Fibroblast of lung (primary cell): ENCODE data around the gene PFKP. TPM values are rescaled to one million over a fixed set of nuclear protein-coding genes. Genes with fewer than 3 reads are reported as not detected.

Experiments used
- DNase-seq, 2 donors: peaks; one replicate each; pipeline versions ENCODE4 v3.0.0 to v3.0.0-alpha.2; 2010; ENCODE audit warnings: low read depth in 2 of 2
- H2AFZ ChIP-seq: 2 replicates; pipeline ENCODE4 v1.5.1; 2012; ENCODE audit warnings: low read length, control low read depth, inconsistent platforms
- H3K27ac ChIP-seq: 2 replicates; pipeline ENCODE4 v1.5.1; 2011; ENCODE audit warnings: low read length, control low read depth; ENCODE audit not compliant: insufficient read depth
- H3K27me3 ChIP-seq: 2 replicates; pipeline ENCODE4 v1.5.1; 2011; ENCODE audit warnings: mild to moderate bottlenecking, low read length; ENCODE audit not compliant: control insufficient read depth, insufficient read depth
- H3K36me3 ChIP-seq: 2 replicates; pipeline ENCODE4 v1.5.1; 2011; ENCODE audit warnings: low read length; ENCODE audit not compliant: control insufficient read depth, insufficient read depth
- H3K4me1 ChIP-seq: 2 replicates; pipeline ENCODE4 v1.5.1; 2011; ENCODE audit warnings: low read length; ENCODE audit not compliant: control insufficient read depth, insufficient read depth; ENCODE audit errors: extremely low read depth
- H3K4me2 ChIP-seq: 2 replicates; pipeline ENCODE4 v1.5.1; 2011; ENCODE audit warnings: low read length, control low read depth; ENCODE audit not compliant: insufficient read depth; ENCODE audit errors: extremely low read depth
- H3K4me3 ChIP-seq, 4 experiments: fragments of 200-600 bp in 1 of 4; sonication (generic) in 1 of 4; replicated peaks in 1 of 4; 2 replicates each; pipeline ENCODE4 v1.5.1; 2011 to 2016; ENCODE audit warnings: low read length in 4 of 4, low read depth in 3 of 4, mild to moderate bottlenecking in 3 of 4, control low read depth in 2 of 4, inconsistent platforms in 1 of 4, mixed read lengths in 1 of 4; ENCODE audit not compliant: insufficient read depth in 1 of 4; ENCODE audit errors: control extremely low read depth in 1 of 4
- H3K79me2 ChIP-seq: 2 replicates; pipeline ENCODE4 v1.5.1; 2012; ENCODE audit warnings: mild to moderate bottlenecking, low read length, inconsistent platforms; ENCODE audit not compliant: control insufficient read depth, insufficient read depth
- H3K9ac ChIP-seq: 2 replicates; pipeline ENCODE4 v1.5.1; 2011; ENCODE audit warnings: mild to moderate bottlenecking, low read length, control low read depth; ENCODE audit not compliant: insufficient read depth
- H3K9me3 ChIP-seq: 2 replicates; pipeline ENCODE4 v1.5.1; 2012; ENCODE audit warnings: low read depth, low read length; ENCODE audit not compliant: control insufficient read depth, insufficient read depth
- H4K20me1 ChIP-seq: 2 replicates; pipeline ENCODE4 v1.5.1; 2011; ENCODE audit warnings: low read length; ENCODE audit not compliant: control insufficient read depth, insufficient read depth; ENCODE audit errors: extremely low read depth
- EZH2 ChIP-seq: IDR thresholded peaks from 2 replicates; pipeline ENCODE4 v1.5.1; 2012; ENCODE audit warnings: low read length, control low read depth, mild to moderate bottlenecking; ENCODE audit errors: missing control alignments
- polyA plus RNA-seq, 2 donors: library from polyadenylated mRNA; depleted of rRNA in 1 of 2; stranded (reverse) in 1 of 2; unstranded in 1 of 2; fragments of >200 nt; gene quantifications; 2 replicates each; pipeline ENCODE4 v1.2.1, GENCODE V29; 2011 to 2012; ENCODE audit warnings: missing spikeins in 1 of 2
- total RNA-seq: library from RNA; depleted of rRNA; stranded (reverse); fragments of >200 nt; gene quantifications from 2 replicates; pipeline ENCODE4 v1.2.1, GENCODE V29; 2014
- TF ChIP-seq, protein P1 (sequence below), 2 donors: IDR thresholded peaks in 1 of 2; conservative IDR thresholded peaks in 1 of 2; 1 replicate in 1 of 2; 2 replicates in 1 of 2; pipeline ENCODE4 v1.5.1; 2011 to 2012; ENCODE audit warnings: low read length in 2 of 2, control low read depth in 1 of 2, inconsistent platforms in 1 of 2, low read depth in 1 of 2, mild to moderate bottlenecking in 1 of 2

Gene PFKP
- total and polyA plus RNA-seq, 2 donors (not counting 1 experiment from before 2014, with no cell fraction given), result 74.3 to 90.3 TPM

DNA sequence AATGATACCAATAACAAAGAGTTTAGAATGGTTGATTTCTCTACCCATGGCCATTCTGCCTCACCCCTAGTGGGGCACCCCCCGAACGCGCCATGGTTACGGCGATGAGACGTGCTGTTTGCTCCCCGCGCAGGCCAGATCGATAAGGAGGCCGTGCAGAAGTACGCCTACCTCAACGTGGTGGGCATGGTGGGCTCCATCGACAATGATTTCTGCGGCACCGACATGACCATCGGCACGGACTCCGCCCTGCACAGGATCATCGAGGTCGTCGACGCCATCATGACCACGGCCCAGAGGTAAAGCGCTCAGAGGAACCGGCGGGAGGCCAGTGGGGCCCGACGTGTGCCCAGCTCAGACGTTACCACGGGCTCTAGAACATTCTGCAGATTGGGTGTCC lies 36.3 kb downstream of the PFKP start:
- TF ChIP-seq EZH2, result no peak
- TF ChIP-seq, protein P1, sequence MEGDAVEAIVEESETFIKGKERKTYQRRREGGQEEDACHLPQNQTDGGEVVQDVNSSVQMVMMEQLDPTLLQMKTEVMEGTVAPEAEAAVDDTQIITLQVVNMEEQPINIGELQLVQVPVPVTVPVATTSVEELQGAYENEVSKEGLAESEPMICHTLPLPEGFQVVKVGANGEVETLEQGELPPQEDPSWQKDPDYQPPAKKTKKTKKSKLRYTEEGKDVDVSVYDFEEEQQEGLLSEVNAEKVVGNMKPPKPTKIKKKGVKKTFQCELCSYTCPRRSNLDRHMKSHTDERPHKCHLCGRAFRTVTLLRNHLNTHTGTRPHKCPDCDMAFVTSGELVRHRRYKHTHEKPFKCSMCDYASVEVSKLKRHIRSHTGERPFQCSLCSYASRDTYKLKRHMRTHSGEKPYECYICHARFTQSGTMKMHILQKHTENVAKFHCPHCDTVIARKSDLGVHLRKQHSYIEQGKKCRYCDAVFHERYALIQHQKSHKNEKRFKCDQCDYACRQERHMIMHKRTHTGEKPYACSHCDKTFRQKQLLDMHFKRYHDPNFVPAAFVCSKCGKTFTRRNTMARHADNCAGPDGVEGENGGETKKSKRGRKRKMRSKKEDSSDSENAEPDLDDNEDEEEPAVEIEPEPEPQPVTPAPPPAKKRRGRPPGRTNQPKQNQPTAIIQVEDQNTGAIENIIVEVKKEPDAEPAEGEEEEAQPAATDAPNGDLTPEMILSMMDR (conservative IDR thresholded peaks at IDR 0.05 in 1 of 2, IDR thresholded peaks at IDR 0.05 in 1 of 2; ENCODE audit: low read depth in 1 of 2, low read length in 2 of 2), result no peak
- Histone ChIP-seq H3K36me3 (peaks cover 31% of the 10 kb centered on the region), H3K9me3 (no peaks in the 10 kb centered on the region), H3K27ac (no peak overlapping the region), H3K79me2 (peaks cover 21% of the 10 kb centered on the region), H4K20me1 (no peaks in the 10 kb centered on the region), H3K4me2 (no peak overlapping the region), H3K4me3 (no peak overlapping the region), H2AFZ (no peak overlapping the region), H3K9ac (no peak overlapping the region), H3K27me3 (no peaks in the 10 kb centered on the region), H3K4me1 (peaks cover 11% of the 10 kb centered on the region)
- no peak for DNase-seq

DNA sequence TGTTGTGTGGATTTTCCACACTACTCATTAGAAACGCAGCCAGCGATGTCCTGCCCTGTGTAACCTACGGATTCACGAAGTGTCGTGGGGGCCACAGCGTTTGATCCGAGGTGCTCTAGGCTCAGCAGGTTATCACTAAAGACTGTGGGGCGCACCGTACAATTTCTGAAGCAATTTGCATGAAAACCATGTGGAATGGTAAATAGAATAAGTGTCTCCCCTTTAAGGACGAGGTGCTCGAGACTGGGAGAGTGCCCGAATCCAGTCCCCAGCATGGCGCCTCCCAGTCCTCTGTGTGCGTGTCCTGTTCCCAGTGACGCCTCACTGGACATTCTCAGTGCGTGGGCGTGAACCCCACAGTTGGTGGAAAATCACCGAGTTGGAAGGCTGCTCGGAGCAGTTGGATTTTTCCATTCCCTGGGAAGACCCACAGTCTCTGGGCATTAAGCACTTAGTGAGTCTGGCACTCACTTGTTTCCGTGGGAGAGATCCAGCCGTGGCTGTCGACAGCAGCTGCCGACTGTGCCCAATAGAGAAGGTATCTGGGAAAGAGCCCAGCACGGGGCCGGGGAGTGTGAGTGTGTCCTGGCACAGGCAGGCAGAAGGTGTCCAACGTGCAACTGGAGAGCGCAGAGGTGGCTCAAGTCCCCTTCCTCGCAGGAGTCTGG lies 37.0 kb downstream of the PFKP start:
- H3K79me2 ChIP-seq, result peaks cover 17% of the 10 kb centered on the region

DNA sequence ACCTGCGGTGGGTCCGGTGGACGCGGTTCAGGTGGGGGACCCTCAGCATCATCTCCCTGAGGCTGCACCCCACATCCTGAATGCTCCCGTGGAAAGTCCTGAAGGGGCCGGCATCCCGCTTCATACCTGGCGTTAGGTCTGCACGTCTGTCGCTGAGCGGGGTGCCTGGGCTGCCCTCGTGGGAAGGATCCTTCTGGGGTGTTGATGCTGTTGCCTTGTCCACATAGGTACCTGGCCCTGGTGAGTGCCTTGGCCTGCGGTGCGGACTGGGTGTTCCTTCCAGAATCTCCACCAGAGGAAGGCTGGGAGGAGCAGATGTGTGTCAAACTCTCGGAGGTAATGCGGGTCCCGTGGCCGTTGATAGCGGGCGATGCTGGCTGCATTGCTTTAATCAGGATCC lies 37.8 kb downstream of the PFKP start:
- DNase-seq, result no peak
- H3K27ac ChIP-seq, result no peak overlapping the region
- H3K4me1 ChIP-seq, result no peaks in the 10 kb centered on the region
- peaks cover 10% of the 10 kb centered on the region for H3K79me2 ChIP-seq
- H3K4me2 ChIP-seq, result no peak overlapping the region
- no peaks in the 10 kb centered on the region for H3K9me3 ChIP-seq
- H3K27me3 ChIP-seq, result no peaks in the 10 kb centered on the region
- H4K20me1 ChIP-seq, result no peaks in the 10 kb centered on the region
- no peak overlapping the region for H3K4me3 ChIP-seq
- no peak overlapping the region for H3K9ac ChIP-seq
- TF ChIP-seq, protein P1 (conservative IDR thresholded peaks at IDR 0.05 in 1 of 2, IDR thresholded peaks at IDR 0.05 in 1 of 2; ENCODE audit: low read depth in 1 of 2, low read length in 2 of 2), result no peak
- no peak for TF ChIP-seq EZH2
- no peak overlapping the region for H2AFZ ChIP-seq
- peaks cover 34% of the 10 kb centered on the region for H3K36me3 ChIP-seq

More for the DNA sequence above, 37.0 kb downstream of the PFKP start:
- no peak overlapping the region for H3K4me2 ChIP-seq
- peak overlapping the region; percentile 10 for H3K27ac ChIP-seq
- peaks cover 37% of the 10 kb centered on the region for H3K36me3 ChIP-seq
- no peak overlapping the region for H3K4me3 ChIP-seq
- DNase-seq, result no peak
- H4K20me1 ChIP-seq, result no peaks in the 10 kb centered on the region
- no peaks in the 10 kb centered on the region for H3K27me3 ChIP-seq
- peaks cover 5% of the 10 kb centered on the region for H3K4me1 ChIP-seq
- TF ChIP-seq, protein P1 (conservative IDR thresholded peaks at IDR 0.05 in 1 of 2, IDR thresholded peaks at IDR 0.05 in 1 of 2; ENCODE audit: low read depth in 1 of 2, low read length in 2 of 2), result no peak
- no peak for TF ChIP-seq EZH2
- no peaks in the 10 kb centered on the region for H3K9me3 ChIP-seq
- no peak overlapping the region for H3K9ac ChIP-seq
- no peak overlapping the region for H2AFZ ChIP-seq
